ENCODE results near the gene SSUH2. TPM values are rescaled to one million over a fixed set of nuclear protein-coding genes. Genes with fewer than 3 reads are reported as not detected.

SSUH2 gene
- total and polyA plus RNA-seq, 2 of the 13 experiments (the other 11 are each of a cell fraction or from before 2014, with no cell fraction given): 38.1 to 136 TPM

DNA sequence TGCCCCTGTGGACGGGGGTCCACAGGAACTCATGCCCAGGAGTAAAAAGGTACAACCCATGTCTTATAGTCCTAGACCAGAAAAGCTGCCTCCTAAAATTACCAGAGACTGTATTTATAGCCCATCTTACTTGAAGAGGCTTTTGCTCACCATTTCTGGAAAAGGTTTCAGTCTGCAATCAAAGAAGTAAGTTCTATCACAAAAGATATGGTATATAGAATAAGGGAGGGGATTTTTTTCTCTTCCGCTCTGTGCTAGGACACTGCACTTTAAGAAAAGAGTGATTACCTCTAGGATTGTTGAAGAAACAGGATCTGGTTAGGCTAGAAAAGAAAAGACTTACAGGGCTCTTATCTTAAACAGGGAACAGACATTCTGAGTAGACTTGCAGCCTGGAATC, 2.6 kb downstream of the SSUH2 start (continued):
- no peak for TF ChIP-seq SIN3A (IDR thresholded peaks at IDR 0.05; ENCODE audit: borderline replicate concordance, low read depth, low read length)
- TF ChIP-seq, protein P1, sequence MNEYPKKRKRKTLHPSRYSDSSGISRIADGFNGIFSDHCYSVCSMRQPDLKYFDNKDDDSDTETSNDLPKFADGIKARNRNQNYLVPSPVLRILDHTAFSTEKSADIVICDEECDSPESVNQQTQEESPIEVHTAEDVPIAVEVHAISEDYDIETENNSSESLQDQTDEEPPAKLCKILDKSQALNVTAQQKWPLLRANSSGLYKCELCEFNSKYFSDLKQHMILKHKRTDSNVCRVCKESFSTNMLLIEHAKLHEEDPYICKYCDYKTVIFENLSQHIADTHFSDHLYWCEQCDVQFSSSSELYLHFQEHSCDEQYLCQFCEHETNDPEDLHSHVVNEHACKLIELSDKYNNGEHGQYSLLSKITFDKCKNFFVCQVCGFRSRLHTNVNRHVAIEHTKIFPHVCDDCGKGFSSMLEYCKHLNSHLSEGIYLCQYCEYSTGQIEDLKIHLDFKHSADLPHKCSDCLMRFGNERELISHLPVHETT (CRISPR knock-in tag; conservative IDR thresholded peaks at IDR 0.05): no peak
- TF ChIP-seq, protein P2, sequence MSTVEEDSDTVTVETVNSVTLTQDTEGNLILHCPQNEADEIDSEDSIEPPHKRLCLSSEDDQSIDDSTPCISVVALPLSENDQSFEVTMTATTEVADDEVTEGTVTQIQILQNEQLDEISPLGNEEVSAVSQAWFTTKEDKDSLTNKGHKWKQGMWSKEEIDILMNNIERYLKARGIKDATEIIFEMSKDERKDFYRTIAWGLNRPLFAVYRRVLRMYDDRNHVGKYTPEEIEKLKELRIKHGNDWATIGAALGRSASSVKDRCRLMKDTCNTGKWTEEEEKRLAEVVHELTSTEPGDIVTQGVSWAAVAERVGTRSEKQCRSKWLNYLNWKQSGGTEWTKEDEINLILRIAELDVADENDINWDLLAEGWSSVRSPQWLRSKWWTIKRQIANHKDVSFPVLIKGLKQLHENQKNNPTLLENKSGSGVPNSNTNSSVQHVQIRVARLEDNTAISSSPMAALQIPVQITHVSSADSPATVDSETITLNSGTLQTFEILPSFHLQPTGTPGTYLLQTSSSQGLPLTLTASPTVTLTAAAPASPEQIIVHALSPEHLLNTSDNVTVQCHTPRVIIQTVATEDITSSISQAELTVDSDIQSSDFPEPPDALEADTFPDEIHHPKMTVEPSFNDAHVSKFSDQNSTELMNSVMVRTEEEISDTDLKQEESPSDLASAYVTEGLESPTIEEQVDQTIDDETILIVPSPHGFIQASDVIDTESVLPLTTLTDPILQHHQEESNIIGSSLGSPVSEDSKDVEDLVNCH (CRISPR knock-in tag; IDR thresholded peaks at IDR 0.05): no peak

DNA sequence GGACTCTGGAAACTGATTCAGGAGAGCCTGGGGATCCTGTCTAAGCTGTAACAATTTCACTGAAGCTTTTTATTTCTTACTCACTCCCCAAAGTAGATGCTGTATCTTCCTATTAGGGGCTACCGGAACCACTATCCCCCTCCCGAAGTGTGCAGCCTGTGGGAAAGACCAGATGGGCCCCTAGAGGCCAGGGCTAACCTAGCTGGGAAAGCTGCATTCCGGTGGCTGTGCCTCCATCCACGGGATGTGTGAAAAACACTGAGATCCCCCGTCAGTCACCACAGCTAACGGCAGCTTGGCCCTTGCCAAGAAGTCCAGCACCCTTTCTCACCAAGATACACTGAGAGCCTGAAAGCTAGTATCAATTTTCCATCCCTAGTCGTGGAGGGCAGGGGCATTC, 3.1 kb downstream of the SSUH2 start:
- H3K4me1 ChIP-seq (ENCODE audit: insufficient read depth, low read length): peaks cover 86% of the 10 kb centered on the region
- H3K9me3 ChIP-seq (ENCODE audit: low read length): no peaks in the 10 kb centered on the region
- intact Hi-C loops (cut with micrococcal nuclease; ENCODE audit: unreplicated experiment): no loop called here
- peaks cover 10 to 37% of the 10 kb centered on the region in 2 experiments for H3K36me3 ChIP-seq (replicated peaks in 1 of 2; ENCODE audit: control insufficient read depth in 1 of 2, insufficient read depth in 2 of 2, low read length in 2 of 2)
- POLR2A ChIA-PET: interaction anchor here (1.5 kb wide), 1 partner anchor 10 kb away, joined by 4 read pairs; no protein-coding TSS in a partner anchor
- H2AFZ ChIP-seq (ENCODE audit: low read length): no peak overlapping the region
- 98% methylated on average over 4 of the region's 7 CpGs for WGBS (ENCODE audit: low lambda C conversion rate)
- H3K79me2 ChIP-seq (ENCODE audit: insufficient read depth, low read length): peaks cover 71% of the 10 kb centered on the region
- no peak overlapping the region for H3K4me3 ChIP-seq (replicated peaks in 1 of 3; ENCODE audit: insufficient read depth in 1 of 3, low read depth in 2 of 3, low read length in 3 of 3)
- H4K20me1 ChIP-seq (ENCODE audit: insufficient read depth, low read length): peaks cover 5% of the 10 kb centered on the region; the same call in 1 of the 2 replicates
- BruUV-seq (replicated peaks): no TSS peak
- ATAC-seq (peak; percentile 20; the same call in 2 of the 3 replicates), DNase-seq (ENCODE audit: low spot score) (no peak), FAIRE-seq (no peak)
- TF ChIP-seq, protein P3, sequence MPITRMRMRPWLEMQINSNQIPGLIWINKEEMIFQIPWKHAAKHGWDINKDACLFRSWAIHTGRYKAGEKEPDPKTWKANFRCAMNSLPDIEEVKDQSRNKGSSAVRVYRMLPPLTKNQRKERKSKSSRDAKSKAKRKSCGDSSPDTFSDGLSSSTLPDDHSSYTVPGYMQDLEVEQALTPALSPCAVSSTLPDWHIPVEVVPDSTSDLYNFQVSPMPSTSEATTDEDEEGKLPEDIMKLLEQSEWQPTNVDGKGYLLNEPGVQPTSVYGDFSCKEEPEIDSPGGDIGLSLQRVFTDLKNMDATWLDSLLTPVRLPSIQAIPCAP (CRISPR knock-in tag; IDR thresholded peaks at IDR 0.05; ENCODE audit: low read depth): no peak
- no peak for TF ChIP-seq ZSCAN20 (CRISPR knock-in tag; IDR thresholded peaks at IDR 0.05; ENCODE audit: borderline replicate concordance)
- TF ChIP-seq PHF5A (CRISPR knock-in tag; IDR thresholded peaks at IDR 0.05; ENCODE audit: low read depth, unreplicated experiment): no peak
- no peak for TF ChIP-seq MAF1 (CRISPR knock-in tag; IDR thresholded peaks at IDR 0.05; ENCODE audit: borderline replicate concordance)
- H3K9ac ChIP-seq (ENCODE audit: insufficient read depth, low read depth, low read length): no peak overlapping the region
- CTCF ChIA-PET (ENCODE audit: low intra/inter-chr PET ratio, low total read pairs): no interaction called here
- no peak overlapping the region for H3K4me2 ChIP-seq (ENCODE audit: low read depth, low read length)
- no peak overlapping the region for H3K27ac ChIP-seq (ENCODE audit: extremely low read length, insufficient read depth, low read length)
- in situ Hi-C loops (cut with HindIII; ENCODE audit: extremely low pct_ligation_motif_present, low pct_unique_long_range_greater_than_20kb): no loop called here
- no peaks in the 10 kb centered on the region for H3K27me3 ChIP-seq (ENCODE audit: control insufficient read depth in 1 of 2, insufficient read depth in 2 of 2, low read length in 2 of 2)

Measured in HepG2 (cell line).